RPMI7951 (cell line): ENCODE measurements around the gene OPA3. TPM values are rescaled to one million over a fixed set of nuclear protein-coding genes. Genes with fewer than 3 reads are reported as not detected.
A peak's percentile ranks its signal among the peaks of the same experiment; 100 is the strongest.

Experiments
- DNase-seq: peaks from one replicate; pipeline ENCODE4 v3.0.0-alpha.2; 2012; ENCODE audit warnings: low read depth
- total RNA-seq: library from RNA; depleted of rRNA; stranded (reverse); fragments of >200 nt; shearing (Covaris generic); gene quantifications from 2 replicates; pipeline ENCODE4 v1.2.3, GENCODE V29; 2014

OPA3 gene
- total RNA-seq, 1 experiment from 2014 or later, result 5.2 TPM

GRCh38 chr19:45567609-45568008 is 17.0 kb downstream of the OPA3 start:
- no peak for DNase-seq

GRCh38 chr19:45564131-45564780 is 20.3 kb downstream of the OPA3 start:
- no peak for DNase-seq

- DNase-seq, result no peak
These were observed 23.9 kb downstream of the OPA3 start for GRCh38 chr19:45560686-45561085.

DNA sequence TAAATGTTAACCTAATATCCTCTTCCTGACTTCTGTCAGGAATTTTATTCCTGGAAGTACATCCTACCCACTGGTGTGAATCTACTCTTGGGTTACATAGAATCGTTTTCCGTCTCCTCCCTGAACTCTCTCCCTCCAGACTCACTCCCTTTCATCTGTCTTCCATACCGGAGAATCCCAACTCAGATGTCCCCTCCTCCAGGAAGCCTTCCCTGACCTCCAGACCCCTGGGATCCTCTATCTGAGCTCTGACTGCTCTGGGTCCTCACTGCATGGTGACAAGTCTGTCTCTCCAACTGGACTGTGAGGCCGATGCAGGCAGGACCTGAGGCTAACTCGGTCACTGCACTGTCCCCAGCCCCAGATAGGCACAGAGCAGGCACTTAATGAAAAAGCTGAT is 24.6 kb downstream of the OPA3 start:
- DNase-seq, result no peak

DNA sequence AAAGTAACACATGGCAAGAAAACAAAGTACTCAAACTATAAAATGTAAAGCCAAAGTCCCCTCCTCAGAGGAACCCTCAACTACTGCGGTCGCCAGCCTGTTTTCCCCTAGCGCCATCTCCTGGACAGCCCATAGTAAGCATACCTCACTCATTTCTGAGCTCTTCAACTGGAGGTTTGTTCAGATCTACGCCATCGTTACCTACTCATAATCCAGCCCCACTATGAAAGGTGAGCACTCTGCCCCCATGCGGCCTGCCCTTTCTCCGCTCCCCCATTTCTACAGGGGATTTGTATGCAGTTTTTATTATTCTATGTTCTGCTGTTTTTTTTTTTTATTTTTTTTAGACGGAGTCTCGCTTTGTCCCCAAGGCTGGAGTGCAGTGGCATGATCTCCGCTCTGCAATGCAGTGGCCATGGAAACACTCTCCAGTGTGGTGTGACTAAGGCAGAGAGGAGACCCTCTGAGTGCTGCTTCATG is 26.2 kb downstream of the OPA3 start:
- peak; percentile 20 for DNase-seq

DNA sequence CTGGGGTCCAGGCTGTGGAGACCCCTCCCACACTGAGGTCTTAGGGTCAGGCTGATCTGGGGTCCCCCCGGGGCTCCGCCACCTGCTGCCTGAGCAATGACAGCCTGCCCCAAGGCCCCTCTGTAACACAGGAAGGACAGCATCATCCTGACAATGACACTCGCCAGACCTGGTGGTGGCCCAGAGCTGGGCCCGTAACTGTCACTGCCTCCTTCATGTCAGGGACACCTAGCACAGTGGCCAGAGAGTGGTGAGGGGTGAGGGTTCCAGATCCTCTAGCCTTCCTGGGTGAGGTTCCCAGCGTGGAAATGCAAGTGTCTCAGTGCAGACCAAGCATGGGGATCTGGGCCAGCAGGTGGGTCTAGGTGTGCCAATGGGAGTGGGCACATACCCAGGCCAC is 27.8 kb downstream of the OPA3 start:
- DNase-seq, result no peak

GRCh38 chr19:45554481-45554880 is 30.1 kb downstream of the OPA3 start:
- no peak for DNase-seq

GRCh38 chr19:45553464-45553863 is 31.1 kb downstream of the OPA3 start:
- no peak for DNase-seq

GRCh38 chr19:45547965-45548609 is 36.5 kb downstream of the OPA3 start:
- peak; percentile 90 for DNase-seq

DNA sequence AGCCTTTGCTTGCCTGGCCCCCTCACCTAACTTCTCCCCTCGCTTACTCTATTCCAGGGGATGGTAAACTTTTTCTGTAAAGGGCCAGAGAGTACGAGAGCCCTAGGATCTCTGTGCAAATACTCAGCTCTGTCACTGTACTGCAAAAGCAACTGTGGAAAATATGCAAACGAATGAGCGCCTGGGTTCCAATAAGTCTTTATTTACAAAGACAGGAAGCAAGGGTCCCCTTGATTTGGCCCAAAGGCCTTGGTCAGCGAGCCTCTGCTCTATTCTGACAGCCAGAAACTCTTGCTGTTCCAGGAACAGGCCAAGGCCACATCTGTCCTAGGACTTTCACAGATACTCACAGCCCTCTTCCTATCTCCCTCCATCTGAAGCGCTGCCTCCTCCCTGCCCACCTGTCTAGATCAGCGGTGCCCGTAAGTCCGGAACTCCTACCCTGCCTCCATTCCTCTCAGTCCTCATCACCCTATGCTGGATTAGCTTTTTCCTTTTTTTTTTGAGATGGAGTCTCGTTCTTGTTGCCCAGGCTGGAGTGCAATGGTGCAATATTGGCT is 37.3 kb downstream of the OPA3 start:
- DNase-seq, result no peak

DNA sequence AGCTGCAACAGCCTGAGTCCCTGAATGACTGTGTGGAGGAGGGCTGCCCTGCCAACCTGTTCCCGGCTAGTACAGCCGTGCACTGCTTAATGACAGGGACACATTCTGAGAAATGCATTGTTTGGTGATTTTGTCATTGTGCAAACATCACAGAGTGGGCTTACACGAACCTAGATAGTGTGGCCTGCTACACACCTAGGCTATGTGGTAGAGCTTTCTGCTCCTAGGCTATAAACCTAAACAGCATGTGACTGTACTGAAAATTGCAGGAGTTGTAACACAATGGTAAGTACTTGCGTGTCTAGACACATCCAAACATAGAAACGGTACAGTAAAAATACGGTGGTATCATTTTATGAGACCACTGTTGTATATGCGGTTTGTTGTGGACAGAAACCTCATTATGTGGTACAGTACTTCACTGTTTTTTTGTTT is 42.4 kb downstream of the OPA3 start:
- peak; percentile 52 for DNase-seq

- DNase-seq, result no peak
These were observed 45.1 kb downstream of the OPA3 start for GRCh38 chr19:45539459-45539858.

DNA sequence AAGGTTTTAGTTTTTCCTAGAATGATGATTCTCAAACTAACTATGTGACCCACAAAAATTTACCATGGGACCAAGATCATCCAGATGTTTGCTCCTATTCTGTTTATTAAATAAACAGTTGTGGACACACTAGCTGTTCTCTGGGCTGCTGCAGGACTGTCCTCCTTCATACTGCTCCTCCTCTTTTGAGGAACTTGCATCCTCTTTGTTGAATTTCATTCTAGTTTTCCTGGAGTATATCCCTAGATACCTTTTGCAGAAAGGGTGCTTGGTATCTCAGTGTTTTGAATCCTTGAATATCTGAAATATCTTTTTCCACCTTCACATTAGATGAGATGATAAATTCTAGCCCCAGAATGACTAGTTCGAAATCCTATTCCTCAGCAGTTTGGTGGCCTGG is 53.3 kb downstream of the OPA3 start:
- DNase-seq, result no peak

DNA sequence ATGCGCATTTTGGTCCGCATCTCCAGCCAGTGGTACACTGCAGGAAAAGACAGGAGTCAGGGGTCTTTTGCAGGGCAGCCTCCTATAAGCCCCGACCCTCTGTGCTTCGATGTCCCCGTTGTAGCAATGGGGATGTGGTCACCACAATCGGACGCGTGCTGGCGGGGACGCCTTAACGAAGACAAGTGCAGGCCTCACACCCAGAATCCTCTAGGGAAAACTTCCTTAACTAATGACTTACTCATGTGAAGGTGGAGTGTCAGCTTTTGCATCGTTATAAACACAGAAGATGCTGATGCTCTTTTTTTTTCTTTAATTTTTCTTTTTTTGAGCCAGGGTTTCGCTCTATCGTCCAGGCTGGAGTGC is 55.2 kb downstream of the OPA3 start:
- DNase-seq, result no peak

- DNase-seq, result no peak
These were observed 55.7 kb downstream of the OPA3 start for GRCh38 chr19:45528744-45529419.

GRCh38 chr19:45528149-45528743 is 56.4 kb downstream of the OPA3 start:
- DNase-seq, result peak; percentile 32

GRCh38 chr19:45527731-45528130 is 56.9 kb downstream of the OPA3 start:
- DNase-seq, result no peak

DNA sequence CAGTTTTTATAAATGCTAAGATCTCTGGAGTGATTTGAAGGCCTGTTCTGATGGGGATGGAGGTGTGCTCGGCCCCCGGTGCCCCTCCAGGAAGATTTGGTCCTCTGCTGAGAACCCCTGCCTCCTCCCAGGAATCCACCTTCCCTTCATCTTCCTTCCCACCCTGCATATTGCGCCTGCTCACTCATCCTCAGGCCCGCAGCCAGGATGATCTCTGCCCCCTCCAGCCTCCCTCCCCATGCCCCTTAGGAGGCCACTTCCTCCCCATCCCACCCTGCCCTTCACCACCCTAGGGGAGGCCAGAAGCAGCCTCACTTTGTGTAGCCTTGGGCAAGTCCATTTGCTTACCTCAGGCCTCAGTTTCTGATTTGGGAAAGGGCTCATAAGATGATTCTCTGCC is 57.6 kb downstream of the OPA3 start:
- DNase-seq, result no peak

- DNase-seq, result peak; percentile 81
These were observed 58.5 kb downstream of the OPA3 start for GRCh38 chr19:45526143-45526542.

GRCh38 chr19:45524575-45525129 is 60.0 kb downstream of the OPA3 start:
- no peak for DNase-seq

- peak; percentile 86 for DNase-seq
These were observed 60.9 kb downstream of the OPA3 start for GRCh38 chr19:45523642-45524256.
